ENCODE measurements around the gene CDH3. TPM values are rescaled to one million over a fixed set of nuclear protein-coding genes. Genes with fewer than 3 reads are reported as not detected.

CDH3 gene
- polyA plus RNA-seq, 2 of the 4 experiments (the other 2 are of a cell fraction) = 0.08 to 0.25 TPM

GRCh38 chr16:68700120-68700519 is 55.0 kb downstream of the CDH3 start:
- DNase-seq (ENCODE audit: low read depth in 1 of 2, low spot score in 1 of 2) = no peak
- TF ChIP-seq MAFK (IDR thresholded peaks at IDR 0.05; ENCODE audit: partially characterized antibody) (peak; percentile 58), POLR2A (IDR thresholded peaks at IDR 0.05; ENCODE audit: low read length) (no peak), FOSB (CRISPR knock-in tag; IDR thresholded peaks at IDR 0.05) (no peak), HOXB5 (CRISPR knock-in tag; IDR thresholded peaks at IDR 0.05) (no peak)
- CTCF ChIA-PET = interaction anchor here (1.3 to 3.0 kb wide), 3 partner anchors 100 to 172 kb away, joined by 6 to 17 read pairs (median 9); no protein-coding TSS in a partner anchor

GRCh38 chr16:68700831-68701230 is 55.7 kb downstream of the CDH3 start:
- 79% methylated on average over 5 of the region's 5 CpGs for WGBS (ENCODE audit: missing lambda C conversion rate)
- TF ChIP-seq CHD2 (IDR thresholded peaks at IDR 0.05; ENCODE audit: low read length, partially characterized antibody) (no peak), USF2 (IDR thresholded peaks at IDR 0.05) (no peak), CHD4 (IDR thresholded peaks at IDR 0.05; ENCODE audit: borderline replicate concordance) (no peak), TP53 (CRISPR knock-in tag; IDR thresholded peaks at IDR 0.05) (no peak), HES2 (IDR thresholded peaks at IDR 0.05) (no peak), HDAC2 (IDR thresholded peaks at IDR 0.05) (no peak), MAFK (IDR thresholded peaks at IDR 0.05; ENCODE audit: partially characterized antibody) (no peak), NPAS2 (CRISPR knock-in tag; IDR thresholded peaks at IDR 0.05; ENCODE audit: borderline replicate concordance) (no peak), RAD21 (conservative IDR thresholded peaks at IDR 0.05 in 1 of 2, IDR thresholded peaks at IDR 0.05 in 1 of 2) (no peak), HMGXB4 (CRISPR knock-in tag; IDR thresholded peaks at IDR 0.05; ENCODE audit: borderline replicate concordance) (no peak), ZNF302 (CRISPR knock-in tag; IDR thresholded peaks at IDR 0.05) (no peak)
- FAIRE-seq (no peak), DNase-seq (ENCODE audit: low read depth in 1 of 2, low spot score in 1 of 2) (no peak), ATAC-seq (no peak)
- no peak overlapping the region for H3K27ac ChIP-seq
- CTCF ChIA-PET = interaction anchor here (0.6 to 3.0 kb wide), 7 partner anchors 37 to 255 kb away, joined by 3 to 17 read pairs (median 4); no protein-coding TSS in a partner anchor
- H3K4me2 ChIP-seq = no peak overlapping the region
- POLR2A ChIA-PET = no interaction called here
- no peaks in the 10 kb centered on the region for H3K9me3 ChIP-seq
- no peaks in the 10 kb centered on the region for H3K4me1 ChIP-seq
- no peak overlapping the region for H3K4me3 ChIP-seq

More at GRCh38 chr16:68700120-68700519, 55.0 kb downstream of the CDH3 start:
- H3K9me3 ChIP-seq = no peaks in the 10 kb centered on the region
- no peaks in the 10 kb centered on the region for H3K4me1 ChIP-seq
- WGBS (ENCODE audit: missing lambda C conversion rate) = 63% methylated on average over 6 of the region's 6 CpGs
- ATAC-seq (no peak), FAIRE-seq (no peak)
- no peak overlapping the region for H3K4me2 ChIP-seq
- H3K4me3 ChIP-seq = no peak overlapping the region
- POLR2A ChIA-PET = no interaction called here
- H3K27ac ChIP-seq = no peak overlapping the region

- Histone ChIP-seq H3K4me2 (no peak overlapping the region), H3K4me1 (peaks cover 20% of the 10 kb centered on the region), H3K4me3 (no peak overlapping the region), H3K27ac (peak overlapping the region in 1 of 2 experiments; percentile 46; a peak in 3 of 6 replicates), H3K9me3 (no peaks in the 10 kb centered on the region)
- FAIRE-seq (peak; percentile 18), DNase-seq (ENCODE audit: low read depth in 1 of 2, low spot score in 1 of 2) (peak; percentile 82 to 89), ATAC-seq (peak; percentile 84 to 86)
- 48% methylated on average over 15 of the region's 15 CpGs for WGBS (ENCODE audit: missing lambda C conversion rate)
- CTCF ChIA-PET = interaction anchor here (0.6 to 3.0 kb wide), 33 partner anchors 13 to 274 kb away, joined by 3 to 11 read pairs (median 3); partner anchors contain the start of gene TANGO6
- POLR2A ChIA-PET = no interaction called here
- TF ChIP-seq REST (IDR thresholded peaks at IDR 0.05) (no peak), RNF2 (IDR thresholded peaks at IDR 0.05; ENCODE audit: borderline replicate concordance, low read depth) (no peak), POLR2A (IDR thresholded peaks at IDR 0.05; ENCODE audit: low read length) (no peak), RFX5 (IDR thresholded peaks at IDR 0.05) (no peak), CBX2 (IDR thresholded peaks at IDR 0.05; ENCODE audit: borderline replicate concordance, low read depth) (no peak), JUNB (IDR thresholded peaks at IDR 0.05) (no peak), ATOH8 (CRISPR knock-in tag; IDR thresholded peaks at IDR 0.05; ENCODE audit: low read depth) (no peak), FOXS1 (CRISPR knock-in tag; IDR thresholded peaks at IDR 0.05) (no peak), CTCF (IDR thresholded peaks at IDR 0.05) (peak; percentile 90), CEBPB (IDR thresholded peaks at IDR 0.05) (peak in 1 of 2 experiments; percentile 14; a peak in 1 of 4 replicates), KDM5A (IDR thresholded peaks at IDR 0.05) (no peak)
These were observed 59.2 kb downstream of the CDH3 start for GRCh38 chr16:68704232-68704867.
